ENCODE measurements around the gene CENPK. TPM values are rescaled to one million over a fixed set of nuclear protein-coding genes. Genes with fewer than 3 reads are reported as not detected.

CENPK gene
- total RNA-seq, 1 experiment from 2014 or later = 45.6 TPM

GRCh38 chr5:65468633-65469032, 94.3 kb downstream of the CENPK start:
- ChIA-PET CTCF (no interaction called here), POLR2A (ENCODE audit: unreplicated experiment) (no interaction called here)
- BruUV-seq (replicated peaks) = no TSS peak
- Histone ChIP-seq H3K27ac (no peak overlapping the region), H3K4me3 (no peak overlapping the region), H3K4me2 (no peak overlapping the region), H3K36me3 (ENCODE audit: low read depth) (no peaks in the 10 kb centered on the region), H4K20me1 (ENCODE audit: insufficient read depth) (no peaks in the 10 kb centered on the region), H3K9me2 (ENCODE audit: insufficient read depth) (0 out of 2 replicates have a peak, but pooled peaks cover 4% of the 10 kb centered on the region), H3K27me3 (ENCODE audit: insufficient read depth, low read depth) (no peaks in the 10 kb centered on the region), H2AFZ (peak overlapping the region; percentile 33; the same call in 1 of the 2 replicates), H3K4me1 (replicated peaks; ENCODE audit: insufficient read depth) (no peaks in the 10 kb centered on the region), H3K9me3 (ENCODE audit: insufficient read depth, low read depth) (no peaks in the 10 kb centered on the region), H3K79me2 (ENCODE audit: low read depth) (no peaks in the 10 kb centered on the region), H3F3A (ENCODE audit: insufficient read depth, low read depth) (no peaks in the 10 kb centered on the region)
- TF ChIP-seq EZH2 (IDR thresholded peaks at IDR 0.05; ENCODE audit: low read depth) = no peak
- TF ChIP-seq, protein P1, sequence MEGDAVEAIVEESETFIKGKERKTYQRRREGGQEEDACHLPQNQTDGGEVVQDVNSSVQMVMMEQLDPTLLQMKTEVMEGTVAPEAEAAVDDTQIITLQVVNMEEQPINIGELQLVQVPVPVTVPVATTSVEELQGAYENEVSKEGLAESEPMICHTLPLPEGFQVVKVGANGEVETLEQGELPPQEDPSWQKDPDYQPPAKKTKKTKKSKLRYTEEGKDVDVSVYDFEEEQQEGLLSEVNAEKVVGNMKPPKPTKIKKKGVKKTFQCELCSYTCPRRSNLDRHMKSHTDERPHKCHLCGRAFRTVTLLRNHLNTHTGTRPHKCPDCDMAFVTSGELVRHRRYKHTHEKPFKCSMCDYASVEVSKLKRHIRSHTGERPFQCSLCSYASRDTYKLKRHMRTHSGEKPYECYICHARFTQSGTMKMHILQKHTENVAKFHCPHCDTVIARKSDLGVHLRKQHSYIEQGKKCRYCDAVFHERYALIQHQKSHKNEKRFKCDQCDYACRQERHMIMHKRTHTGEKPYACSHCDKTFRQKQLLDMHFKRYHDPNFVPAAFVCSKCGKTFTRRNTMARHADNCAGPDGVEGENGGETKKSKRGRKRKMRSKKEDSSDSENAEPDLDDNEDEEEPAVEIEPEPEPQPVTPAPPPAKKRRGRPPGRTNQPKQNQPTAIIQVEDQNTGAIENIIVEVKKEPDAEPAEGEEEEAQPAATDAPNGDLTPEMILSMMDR (conservative IDR thresholded peaks at IDR 0.05) = no peak
- no peak for DNase-seq
- intact Hi-C loops (cut with micrococcal nuclease; ENCODE audit: unreplicated experiment) = no loop called here

Other genes with a start within 250 kb of the CENPK start
- gene ADAMTS6, start 81.2 kb downstream of the CENPK start, total RNA-seq (2021) = 1.4 and 2.1 TPM in 2 replicates
- gene PPWD1, start 128 bp upstream of the CENPK start, total RNA-seq (2021) = 37.4 and 38.9 TPM in 2 replicates
- 6.8 and 9.7 TPM in 2 replicates for gene TRIM23, start 61.2 kb upstream of the CENPK start, total RNA-seq (2021)
- 1.9 and 3.3 TPM in 2 replicates for gene SHLD3, start 61.9 kb upstream of the CENPK start, total RNA-seq (2021)
- gene TRAPPC13, start 61.9 kb upstream of the CENPK start, total RNA-seq (2021) = 16.2 and 16.5 TPM in 2 replicates
- gene SGTB, start 158.9 kb upstream of the CENPK start, total RNA-seq (2021) = 8.8 and 9.8 TPM in 2 replicates
- 56.7 and 74.7 TPM in 2 replicates for gene NLN, start 159.0 kb upstream of the CENPK start, total RNA-seq (2021)